ENCODE results near the gene SNX9.

The SNX9 gene

GRCh38 chr6:157984128-157984527 lies 161.1 kb downstream of the SNX9 start:
- no peak overlapping the region for H3K4me3 ChIP-seq (replicated peaks; ENCODE audit: low read depth, low read length)

GRCh38 chr6:157984686-157985225 lies 161.7 kb downstream of the SNX9 start:
- no peak for TF ChIP-seq CTCF (IDR thresholded peaks at IDR 0.05; ENCODE audit: low read length, missing control alignments)
- no peak for DNase-seq (ENCODE audit: low read depth)
- H3K4me3 ChIP-seq (replicated peaks; ENCODE audit: low read depth, low read length), result no peak overlapping the region

More at GRCh38 chr6:157984128-157984527, 161.1 kb downstream of the SNX9 start:
- no peak for TF ChIP-seq CTCF (IDR thresholded peaks at IDR 0.05; ENCODE audit: low read length, missing control alignments)
- DNase-seq (ENCODE audit: low read depth), result no peak

GRCh38 chr6:157985378-157986155 lies 162.5 kb downstream of the SNX9 start:
- TF ChIP-seq CTCF (IDR thresholded peaks at IDR 0.05; ENCODE audit: low read length, missing control alignments), result no peak
- DNase-seq (ENCODE audit: low read depth), result no peak
- H3K4me3 ChIP-seq (replicated peaks; ENCODE audit: low read depth, low read length), result no peak overlapping the region

- no peak overlapping the region for H3K4me3 ChIP-seq (replicated peaks; ENCODE audit: low read depth, low read length)
- DNase-seq (ENCODE audit: low read depth), result no peak
- TF ChIP-seq CTCF (IDR thresholded peaks at IDR 0.05; ENCODE audit: low read length, missing control alignments), result no peak
Measured at GRCh38 chr6:157987788-157988699, 165.0 kb downstream of the SNX9 start.

- TF ChIP-seq CTCF (IDR thresholded peaks at IDR 0.05; ENCODE audit: low read length, missing control alignments), result no peak
- DNase-seq (ENCODE audit: low read depth), result no peak
- H3K4me3 ChIP-seq (replicated peaks; ENCODE audit: low read depth, low read length), result no peak overlapping the region
Measured at GRCh38 chr6:157988700-157989063, 165.6 kb downstream of the SNX9 start.

GRCh38 chr6:157989541-157990289 lies 166.7 kb downstream of the SNX9 start:
- TF ChIP-seq CTCF (IDR thresholded peaks at IDR 0.05; ENCODE audit: low read length, missing control alignments), result no peak
- H3K4me3 ChIP-seq (replicated peaks; ENCODE audit: low read depth, low read length), result no peak overlapping the region
- DNase-seq (ENCODE audit: low read depth), result peak; percentile 41
